HFF-Myc (cell line): ENCODE results near the gene CEP78.
"Not testable (repeated sequence)": the region's sequence is repeated elsewhere in the genome, so short reads cannot be mapped to it uniquely, and the experiment has no call there.

ENCODE experiments used
- DNase-seq: peaks from one replicate; pipeline ENCODE4 v3.0.0-alpha.2; 2011; ENCODE audit warnings: low read depth; ENCODE audit errors: extremely low read depth
- H3K4me3 ChIP-seq: replicated peaks from 2 replicates; pipeline ENCODE4 v1.5.1; 2011; ENCODE audit warnings: low read depth, mild to moderate bottlenecking, control low read depth, low read length
- CTCF ChIP-seq: IDR thresholded peaks from 2 replicates; pipeline ENCODE4 v1.5.1; 2012; ENCODE audit warnings: mild to moderate bottlenecking, low read depth, low read length, control low read depth; ENCODE audit errors: missing control alignments

The CEP78 gene

GRCh38 chr9:78280982-78281668, 45.2 kb downstream of the CEP78 start:
- H3K4me3 ChIP-seq, result no peak overlapping the region
- no peak for DNase-seq
- no peak for TF ChIP-seq CTCF

- DNase-seq, H3K4me3 ChIP-seq: not testable (repeated sequence)
Observed at GRCh38 chr9:78284181-78284580, 48.3 kb downstream of the CEP78 start.

GRCh38 chr9:78286125-78286524, 50.2 kb downstream of the CEP78 start:
- no peak for TF ChIP-seq CTCF
- H3K4me3 ChIP-seq, result no peak overlapping the region
- DNase-seq, result no peak

- no peak for TF ChIP-seq CTCF
- no peak for DNase-seq
Observed at GRCh38 chr9:78286946-78287388, 51.1 kb downstream of the CEP78 start.

GRCh38 chr9:78288214-78288892, 52.5 kb downstream of the CEP78 start:
- no peak for DNase-seq
- H3K4me3 ChIP-seq, result no peak overlapping the region
- TF ChIP-seq CTCF, result no peak

More at GRCh38 chr9:78286946-78287388, 51.1 kb downstream of the CEP78 start:
- H3K4me3 ChIP-seq, result no peak overlapping the region

- no peak for TF ChIP-seq CTCF
- DNase-seq, result no peak
- H3K4me3 ChIP-seq, result no peak overlapping the region
Observed at GRCh38 chr9:78289474-78289873, 53.6 kb downstream of the CEP78 start.

- no peak for TF ChIP-seq CTCF
- DNase-seq, result no peak
- H3K4me3 ChIP-seq, result no peak overlapping the region
Observed at GRCh38 chr9:78291240-78291925, 55.5 kb downstream of the CEP78 start.
